ENCODE measurements around the gene KLK15.

The KLK15 gene

GRCh38 chr19:50850738-50851137 is 17.4 kb upstream of the KLK15 start:
- TF ChIP-seq REST (IDR thresholded peaks at IDR 0.05; ENCODE audit: insufficient read depth in 1 of 2, low read depth in 2 of 2, low read length in 2 of 2): no peak

DNA sequence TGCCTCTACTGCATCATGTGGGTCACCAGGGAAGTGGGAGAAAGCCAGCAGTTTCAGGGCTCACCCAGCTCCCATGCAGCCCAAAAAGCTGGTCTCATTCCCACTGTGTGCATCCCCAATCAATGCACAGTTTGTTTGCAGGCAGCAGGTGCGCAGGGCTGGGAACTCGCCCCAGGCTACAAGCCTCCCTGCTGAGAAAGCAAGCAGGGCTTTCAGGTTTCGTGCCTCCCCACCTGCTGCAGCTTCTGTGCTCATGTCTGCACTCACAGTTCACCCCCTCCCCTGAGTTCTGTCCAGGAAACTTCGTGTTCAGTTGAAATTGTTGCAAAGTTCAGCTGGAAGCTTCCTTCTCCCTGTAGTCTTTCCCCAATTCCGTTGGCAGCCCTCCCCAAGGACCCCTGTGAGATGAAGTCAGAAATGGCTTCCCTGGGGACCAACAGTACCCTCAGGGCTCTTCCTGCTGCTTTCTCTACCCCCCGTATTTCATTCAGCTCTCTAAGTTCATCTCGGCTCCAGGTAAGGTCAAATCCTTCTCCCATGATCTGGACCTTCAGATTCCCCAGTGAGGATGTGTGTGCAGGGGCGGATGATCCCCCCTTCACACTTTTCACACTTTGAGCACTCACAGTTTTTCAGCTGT is 11.0 kb upstream of the KLK15 start:
- TF ChIP-seq POLR2AphosphoS5 (IDR thresholded peaks at IDR 0.05; ENCODE audit: low read depth, low read length): no peak
- TF ChIP-seq TAF1 (IDR thresholded peaks at IDR 0.05; ENCODE audit: borderline replicate concordance, insufficient read depth, low read length): no peak
- no peak for TF ChIP-seq REST (IDR thresholded peaks at IDR 0.05; ENCODE audit: insufficient read depth in 1 of 2, low read depth in 2 of 2, low read length in 2 of 2)
- TF ChIP-seq FOXP2 (optimal IDR thresholded peaks at IDR 0.05; ENCODE audit: borderline replicate concordance, extremely low read depth, extremely low read length, insufficient read depth): no peak
- no peak for TF ChIP-seq SIN3A (IDR thresholded peaks at IDR 0.05; ENCODE audit: borderline replicate concordance, insufficient read depth, low read length)

DNA sequence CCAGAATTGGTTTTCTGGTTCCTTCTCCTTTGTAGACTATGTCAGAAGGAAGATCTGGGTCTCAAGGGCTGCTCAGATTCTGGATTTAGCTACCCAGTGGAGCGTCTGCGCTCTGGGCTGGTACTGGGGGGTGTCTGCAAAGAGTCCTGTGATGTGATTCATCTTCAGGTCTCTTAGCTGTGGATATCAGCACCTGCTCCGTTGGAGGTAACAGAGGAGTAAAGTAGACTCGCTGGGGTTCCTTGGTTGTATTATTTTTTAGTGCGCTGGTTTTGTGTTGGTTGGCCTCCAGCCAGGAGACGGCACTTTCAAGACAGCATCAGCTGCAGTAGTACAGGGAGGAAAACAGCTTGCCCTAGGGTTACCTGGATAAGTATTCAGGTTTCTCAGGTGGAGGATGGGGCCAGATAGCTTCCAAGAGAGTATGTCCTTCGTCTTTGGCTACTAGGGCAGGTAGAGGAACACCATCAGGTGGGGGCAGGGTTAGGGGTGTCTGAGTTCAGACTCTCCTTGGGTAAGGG is 10.4 kb upstream of the KLK15 start:
- no peak for TF ChIP-seq TAF1 (IDR thresholded peaks at IDR 0.05; ENCODE audit: borderline replicate concordance, insufficient read depth, low read length)
- no peak for TF ChIP-seq POLR2AphosphoS5 (IDR thresholded peaks at IDR 0.05; ENCODE audit: low read depth, low read length)
- no peak for TF ChIP-seq FOXP2 (optimal IDR thresholded peaks at IDR 0.05; ENCODE audit: borderline replicate concordance, extremely low read depth, extremely low read length, insufficient read depth)
- TF ChIP-seq SIN3A (IDR thresholded peaks at IDR 0.05; ENCODE audit: borderline replicate concordance, insufficient read depth, low read length): no peak
- no peak for TF ChIP-seq REST (IDR thresholded peaks at IDR 0.05; ENCODE audit: insufficient read depth in 1 of 2, low read depth in 2 of 2, low read length in 2 of 2)

GRCh38 chr19:50843205-50843604 is 9.8 kb upstream of the KLK15 start:
- TF ChIP-seq FOXP2 (optimal IDR thresholded peaks at IDR 0.05; ENCODE audit: borderline replicate concordance, extremely low read depth, extremely low read length, insufficient read depth) (no peak), TAF1 (IDR thresholded peaks at IDR 0.05; ENCODE audit: borderline replicate concordance, insufficient read depth, low read length) (no peak), POLR2AphosphoS5 (IDR thresholded peaks at IDR 0.05; ENCODE audit: low read depth, low read length) (no peak), REST (IDR thresholded peaks at IDR 0.05; ENCODE audit: insufficient read depth in 1 of 2, low read depth in 2 of 2, low read length in 2 of 2) (no peak), SIN3A (IDR thresholded peaks at IDR 0.05; ENCODE audit: borderline replicate concordance, insufficient read depth, low read length) (no peak)

DNA sequence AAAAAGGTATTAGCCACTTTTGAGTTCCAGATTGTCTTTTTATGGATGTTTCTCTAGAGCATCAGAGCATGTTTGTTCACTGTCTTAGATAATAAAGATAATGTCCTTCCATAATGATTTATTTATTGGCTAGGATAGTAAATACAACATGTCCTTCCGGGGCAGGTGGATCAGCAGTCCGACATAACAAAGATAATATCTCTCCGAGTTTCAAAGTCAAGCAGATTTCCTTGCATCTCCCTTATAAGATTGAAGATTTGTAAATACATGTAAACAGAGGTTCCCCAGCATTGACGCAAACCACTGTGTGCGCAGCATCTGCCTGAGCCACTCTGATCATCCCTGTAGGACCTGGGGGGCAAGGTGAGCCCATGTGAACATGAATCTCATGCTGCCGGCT is 8.8 kb upstream of the KLK15 start:
- no peak for TF ChIP-seq TAF1 (IDR thresholded peaks at IDR 0.05; ENCODE audit: borderline replicate concordance, insufficient read depth, low read length)
- no peak for TF ChIP-seq SIN3A (IDR thresholded peaks at IDR 0.05; ENCODE audit: borderline replicate concordance, insufficient read depth, low read length)
- no peak for TF ChIP-seq FOXP2 (optimal IDR thresholded peaks at IDR 0.05; ENCODE audit: borderline replicate concordance, extremely low read depth, extremely low read length, insufficient read depth)
- no peak for TF ChIP-seq REST (IDR thresholded peaks at IDR 0.05; ENCODE audit: insufficient read depth in 1 of 2, low read depth in 2 of 2, low read length in 2 of 2)
- no peak for TF ChIP-seq POLR2AphosphoS5 (IDR thresholded peaks at IDR 0.05; ENCODE audit: low read depth, low read length)

All from PFSK-1 (cell line).